Measurements from ENCODE around the gene CHCT1.

The CHCT1 gene

DNA sequence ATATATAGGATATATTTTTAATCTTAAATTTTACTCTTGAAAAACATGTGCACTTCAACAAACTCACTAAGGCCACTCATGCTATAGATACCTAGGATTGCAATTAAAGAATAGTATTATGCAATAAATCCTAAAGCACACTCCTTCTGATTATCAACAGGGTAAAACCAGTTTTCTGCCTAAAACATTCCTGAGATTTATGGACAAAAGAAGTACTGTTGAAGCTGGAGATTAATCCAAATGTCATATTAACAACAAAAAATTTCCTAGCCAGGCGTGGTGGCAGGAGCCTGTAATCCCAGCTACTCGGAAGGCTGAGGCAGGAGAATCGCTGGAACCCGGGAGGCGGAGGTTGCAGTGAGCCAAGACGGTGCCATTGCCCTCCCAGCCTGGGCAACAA, 21.4 kb downstream of the CHCT1 start:
- no peak for DNase-seq

DNA sequence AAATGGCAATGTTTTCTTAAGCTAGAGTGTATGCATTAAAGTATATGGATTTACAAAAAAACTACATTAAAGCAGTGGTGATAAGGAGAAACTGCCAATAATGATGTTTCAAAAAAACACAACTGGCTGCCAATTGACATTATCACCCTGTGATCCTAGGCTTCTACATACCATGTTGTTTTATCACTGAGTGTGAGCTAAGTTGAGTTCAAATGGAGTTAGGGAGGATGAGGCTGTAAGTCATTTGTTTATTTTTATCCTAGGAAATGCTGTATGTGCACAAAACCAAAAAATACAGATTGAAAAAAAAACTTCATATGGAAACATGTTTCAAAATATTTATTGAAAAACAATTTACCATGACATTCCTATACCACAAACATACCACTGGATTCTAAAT, 22.9 kb downstream of the CHCT1 start:
- no peak for DNase-seq

DNA sequence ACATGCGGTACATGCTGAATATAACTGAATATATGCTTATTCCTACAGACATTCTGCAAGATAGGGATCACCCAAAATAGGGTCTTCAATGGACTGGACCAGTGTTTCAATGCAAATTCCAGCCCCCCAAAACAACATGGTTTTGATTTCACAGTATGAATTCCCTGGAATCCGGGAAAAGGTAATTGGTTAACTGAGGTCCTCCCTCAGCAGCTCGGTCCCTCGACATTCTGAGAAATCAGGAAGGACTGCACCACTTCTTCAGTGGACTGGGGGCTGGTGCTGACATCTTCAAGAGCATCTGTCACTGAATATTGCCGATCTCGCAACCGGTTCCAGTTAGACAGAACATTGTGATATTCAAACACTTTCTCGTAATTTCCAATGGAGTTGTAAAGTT, 25.1 kb downstream of the CHCT1 start:
- DNase-seq: no peak

- DNase-seq: no peak
Measured at GRCh38 chr17:60451071-60451470, 28.8 kb downstream of the CHCT1 start.

- no peak for DNase-seq
Measured at GRCh38 chr17:60451965-60452364, 29.7 kb downstream of the CHCT1 start.

DNA sequence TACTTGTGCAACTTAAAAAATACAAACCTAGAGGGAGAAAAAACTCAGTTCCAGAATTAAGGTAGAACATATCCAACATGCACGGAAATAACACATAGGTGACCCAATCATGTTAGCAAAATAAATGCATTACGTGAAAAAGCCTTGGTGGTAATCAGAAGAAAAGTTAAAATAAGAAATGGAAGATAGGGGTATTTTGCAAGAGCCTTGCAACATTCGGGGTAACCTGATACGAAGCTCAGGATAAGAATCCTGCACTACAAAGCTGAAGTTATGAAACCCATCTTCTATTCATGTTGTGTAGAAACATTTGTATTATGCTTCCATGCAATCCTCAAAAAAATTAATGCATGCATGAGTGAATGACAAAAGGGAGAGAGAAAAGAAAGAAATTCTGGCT, 33.1 kb downstream of the CHCT1 start:
- DNase-seq: no peak

DNA sequence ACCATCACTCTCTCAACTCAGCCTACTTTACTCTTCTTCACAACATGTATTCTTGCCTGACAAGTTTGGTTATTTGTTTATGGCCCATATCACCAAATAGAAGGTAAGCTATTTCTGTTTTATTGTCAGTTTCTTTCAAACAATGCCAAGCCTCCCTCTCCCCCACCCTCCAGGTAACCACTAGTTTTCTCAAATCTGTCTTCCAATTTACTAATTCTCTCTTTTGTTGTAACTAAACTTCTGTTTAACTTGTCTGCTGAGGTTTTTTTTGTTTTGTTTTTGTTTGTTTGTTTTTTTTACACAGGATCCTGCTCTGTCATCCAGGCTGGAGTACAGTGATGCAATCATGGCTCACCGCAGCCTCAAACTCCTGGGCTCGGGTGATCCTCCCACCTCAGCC, 34.9 kb downstream of the CHCT1 start:
- DNase-seq: no peak

DNA sequence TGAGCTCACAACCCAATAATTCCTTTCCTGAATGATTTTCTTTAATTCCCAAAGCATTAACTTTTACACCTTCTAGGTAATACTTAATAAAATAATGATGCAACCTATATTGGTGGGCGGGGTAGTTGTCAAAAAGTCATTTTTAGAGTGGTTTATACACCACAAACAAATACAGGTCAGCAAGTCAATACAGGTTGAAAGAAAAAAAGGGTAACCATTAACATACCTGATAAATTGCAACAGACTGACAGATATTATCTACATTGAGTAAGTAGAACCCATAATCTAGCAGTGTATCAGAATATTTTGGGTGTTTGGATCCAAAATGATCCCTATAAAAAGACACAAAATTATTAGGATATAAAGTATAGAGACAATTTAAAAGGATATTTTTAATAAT, 39.3 kb downstream of the CHCT1 start:
- no peak for DNase-seq

DNA sequence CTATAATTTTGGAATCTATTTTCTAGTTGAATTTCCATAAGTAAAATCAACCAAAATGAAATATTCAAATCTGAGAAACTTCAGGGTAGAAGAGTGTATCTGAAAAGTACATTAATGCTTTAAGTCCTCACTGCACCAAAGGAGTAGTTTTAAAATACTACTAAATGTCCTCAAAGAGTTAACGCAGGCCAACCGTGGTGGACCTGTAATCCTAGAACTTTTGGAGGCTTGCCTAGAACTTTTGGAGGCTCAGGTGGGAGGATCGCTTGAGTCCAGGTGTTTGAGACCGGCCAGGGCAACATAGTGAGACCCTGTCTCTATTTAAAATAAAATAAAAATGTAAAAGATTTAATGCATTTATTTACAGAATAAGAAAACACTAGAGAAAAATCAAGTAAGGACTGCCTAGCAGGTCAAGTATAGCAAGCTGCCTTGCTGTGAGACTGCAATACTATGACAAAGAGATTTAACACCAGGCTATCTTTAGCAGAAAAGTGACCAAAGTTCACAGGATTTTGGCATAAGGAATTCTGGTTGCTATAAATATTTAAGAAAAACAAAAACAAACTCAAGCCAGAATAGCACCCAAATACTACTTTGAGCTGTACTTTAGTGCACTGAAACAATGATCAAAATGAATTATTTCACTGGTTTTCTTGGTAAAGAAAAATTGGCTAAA, 41.0 kb downstream of the CHCT1 start:
- DNase-seq: no peak

GRCh38 chr17:60464343-60464742, 42.1 kb downstream of the CHCT1 start:
- DNase-seq: no peak

DNA sequence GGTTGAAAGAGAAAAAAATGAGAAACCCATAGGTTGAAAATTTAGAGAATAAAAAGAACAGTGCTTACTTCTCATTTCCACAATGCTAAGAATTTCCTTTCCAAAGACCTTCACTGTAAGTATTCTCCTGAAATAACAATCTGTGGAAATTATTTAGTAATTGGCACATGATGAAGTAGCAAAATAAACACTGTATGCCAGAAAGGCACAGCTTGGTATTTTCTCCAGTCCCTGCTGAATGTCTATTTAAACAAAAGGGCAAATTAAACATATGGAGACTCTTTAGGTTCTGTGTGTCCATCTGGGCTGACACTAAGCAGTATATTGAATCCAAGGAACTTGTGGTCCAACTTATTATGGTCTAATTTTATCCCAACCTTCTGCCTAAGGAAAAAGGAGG, 46.1 kb downstream of the CHCT1 start:
- DNase-seq: no peak

DNA sequence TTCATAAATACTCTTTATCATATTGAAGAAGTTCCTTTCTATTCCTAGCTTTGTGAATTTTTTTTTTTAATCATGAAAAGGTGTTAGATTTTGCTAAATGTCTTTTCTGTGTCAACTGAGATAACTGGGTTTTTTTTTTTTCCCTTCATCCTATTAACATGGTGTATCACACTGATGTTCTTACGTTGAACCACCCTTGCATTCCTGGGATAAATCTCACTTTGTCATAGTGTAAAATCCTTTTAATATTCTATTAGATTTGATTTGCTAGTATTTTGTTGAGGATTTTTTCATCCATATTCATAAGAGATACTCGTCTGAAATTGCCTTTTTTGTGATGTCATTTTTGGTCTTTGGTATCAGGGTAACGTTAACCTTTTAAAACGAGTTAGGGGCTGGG, 49.2 kb downstream of the CHCT1 start:
- DNase-seq: no peak

DNA sequence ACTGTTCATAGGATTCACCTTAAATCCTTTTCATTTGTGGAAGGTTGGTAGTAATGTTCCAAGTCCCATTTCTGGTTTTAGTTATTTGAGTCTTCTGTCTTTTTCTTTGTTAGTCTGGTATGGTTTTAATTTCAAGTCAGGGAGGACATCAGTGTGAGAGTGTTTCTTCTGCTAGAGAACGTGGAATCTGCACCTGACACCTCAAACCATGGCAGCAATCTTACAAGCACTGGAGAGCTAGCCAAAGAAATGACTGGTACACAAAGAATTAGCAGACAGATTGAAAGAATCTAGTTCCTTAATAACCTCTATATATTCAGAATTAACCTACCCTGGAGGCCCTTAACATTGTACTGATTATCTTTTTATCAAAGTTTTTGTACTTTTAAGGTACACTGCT, 50.2 kb downstream of the CHCT1 start:
- no peak for DNase-seq

DNA sequence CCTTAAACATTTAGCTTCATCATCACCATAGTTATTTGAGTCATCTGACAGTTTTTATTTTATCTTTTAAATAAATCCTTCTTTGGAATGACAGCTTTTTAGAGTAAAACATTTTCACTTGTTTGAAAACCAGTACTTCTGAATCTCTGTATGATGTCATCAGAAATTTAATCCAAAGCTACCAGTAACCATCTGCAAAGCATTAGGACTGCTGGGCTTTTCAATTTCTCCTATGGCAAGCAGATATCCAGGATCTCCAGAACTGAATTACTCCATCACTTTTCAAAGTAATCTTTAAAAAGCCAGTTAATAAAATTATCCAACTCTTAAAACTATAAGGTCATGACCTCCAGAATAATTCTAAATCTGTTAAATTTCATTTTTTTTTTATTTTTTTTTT, 51.5 kb downstream of the CHCT1 start:
- DNase-seq: no peak

Data from suppressor macrophage treated with lipopolysaccharide for 4 hours (primary cell).